Measurements from ENCODE around the gene HS2ST1. TPM values are rescaled to one million over a fixed set of nuclear protein-coding genes. Genes with fewer than 3 reads are reported as not detected.

The HS2ST1 gene
- total and polyA plus RNA-seq, 2 experiments from 2014 or later: 10.1 to 15.2 TPM

DNA sequence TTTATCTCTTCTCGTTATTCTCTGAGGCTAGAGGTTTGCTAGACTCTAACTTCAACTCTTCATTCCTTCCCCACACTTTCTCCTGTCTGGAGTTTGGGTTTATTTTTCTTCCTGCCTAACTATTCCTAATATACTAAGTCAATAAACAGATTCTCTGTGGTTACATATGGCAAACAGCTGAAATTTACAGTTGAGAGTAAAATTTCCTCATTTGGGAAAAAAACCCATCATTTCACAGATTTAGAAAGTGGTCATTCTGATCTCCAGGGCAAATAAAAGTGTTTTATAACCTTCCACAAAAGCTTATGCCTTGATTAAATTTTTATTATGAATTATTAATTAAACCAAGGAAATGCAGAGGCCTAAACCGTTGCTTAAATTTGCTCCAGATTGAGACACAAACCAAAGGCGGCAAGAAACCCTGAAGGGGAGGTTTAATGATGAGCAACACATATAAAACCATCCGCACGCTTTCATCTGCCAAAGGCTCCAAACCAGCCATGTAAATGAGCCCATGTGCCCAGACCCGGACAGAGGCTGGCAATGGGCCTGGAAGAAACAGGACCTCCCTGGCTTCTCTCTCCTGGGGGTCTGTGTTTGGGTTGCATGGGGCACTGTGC lies 212.6 kb downstream of the HS2ST1 start:
- H3K4me2 ChIP-seq (ENCODE audit: unreplicated experiment): no peak overlapping the region
- 0 out of 2 replicates have a peak, but pooled peaks cover 3% of the 10 kb centered on the region for H3K4me1 ChIP-seq (ENCODE audit: insufficient read depth)
- H3K9me2 ChIP-seq (ENCODE audit: insufficient read depth): no peaks in the 10 kb centered on the region
- no peaks in the 10 kb centered on the region for H4K20me1 ChIP-seq (ENCODE audit: insufficient read depth)
- H3K79me2 ChIP-seq (ENCODE audit: insufficient read depth): no peaks in the 10 kb centered on the region
- no peaks in the 10 kb centered on the region for H3F3A ChIP-seq (ENCODE audit: insufficient read depth)
- H3K9ac ChIP-seq: no peak overlapping the region
- no peak overlapping the region for H2AFZ ChIP-seq
- DNase-seq: no peak
- no peak overlapping the region for H3K4me3 ChIP-seq
- no peaks in the 10 kb centered on the region for H3K9me3 ChIP-seq (ENCODE audit: low read depth)
- WGBS, 2 experiments (ENCODE audit: low coverage in 1 of 2, low lambda C conversion rate in 2 of 2, missing lambda C conversion rate in 2 of 2): 75 to 80% methylated on average over 6 of the region's 6 CpGs
- no peak overlapping the region for H3K27ac ChIP-seq
- no peaks in the 10 kb centered on the region for H3K36me3 ChIP-seq (ENCODE audit: low read depth)
- in situ Hi-C loops (cut with MboI): loop anchor here (25.0 kb wide), 2 partner anchors 160 to 810 kb away; no protein-coding TSS in a partner anchor
- TF ChIP-seq EZH2 (IDR thresholded peaks at IDR 0.05; ENCODE audit: insufficient read depth, poor library complexity, severe bottlenecking) (no peak), EZH2phosphoT487 (IDR thresholded peaks at IDR 0.05; ENCODE audit: insufficient read depth, low read depth) (no peak)
- H3K27me3 ChIP-seq (replicated peaks; ENCODE audit: insufficient read depth): no peaks in the 10 kb centered on the region

DNA sequence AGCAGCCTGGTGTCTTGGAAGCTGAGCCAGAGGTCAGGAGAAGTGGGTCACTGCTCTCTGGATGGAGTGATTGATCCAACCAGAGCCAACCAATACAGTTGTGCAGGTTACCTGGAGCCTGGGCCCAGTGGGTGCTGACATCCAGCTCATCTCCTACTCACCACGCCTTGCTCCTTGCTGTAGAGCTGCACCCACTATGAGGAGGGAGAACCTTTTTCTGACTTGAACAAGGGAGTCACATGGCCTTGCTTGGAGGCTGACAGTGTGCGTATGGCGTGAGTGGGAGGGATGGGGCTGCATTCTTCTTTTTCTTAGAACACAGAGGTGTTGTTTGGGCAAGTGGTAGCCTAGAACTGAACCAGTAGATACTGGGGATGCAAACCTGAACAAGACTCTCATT lies 213.1 kb downstream of the HS2ST1 start:
- H3K9me2 ChIP-seq (ENCODE audit: insufficient read depth): no peaks in the 10 kb centered on the region
- no peaks in the 10 kb centered on the region for H3K36me3 ChIP-seq (ENCODE audit: low read depth)
- H3K4me1 ChIP-seq (ENCODE audit: insufficient read depth): 0 out of 2 replicates have a peak, but pooled peaks cover 3% of the 10 kb centered on the region
- no peak overlapping the region for H3K4me3 ChIP-seq
- H3F3A ChIP-seq (ENCODE audit: insufficient read depth): no peaks in the 10 kb centered on the region
- H3K9me3 ChIP-seq (ENCODE audit: low read depth): no peaks in the 10 kb centered on the region
- in situ Hi-C loops (cut with MboI): loop anchor here (25.0 kb wide), 2 partner anchors 160 to 810 kb away; no protein-coding TSS in a partner anchor
- H3K27ac ChIP-seq: no peak overlapping the region
- no peak for DNase-seq
- no peak for TF ChIP-seq EZH2phosphoT487 (IDR thresholded peaks at IDR 0.05; ENCODE audit: insufficient read depth, low read depth)
- TF ChIP-seq EZH2 (IDR thresholded peaks at IDR 0.05; ENCODE audit: insufficient read depth, poor library complexity, severe bottlenecking): no peak
- H4K20me1 ChIP-seq (ENCODE audit: insufficient read depth): no peaks in the 10 kb centered on the region
- H3K4me2 ChIP-seq (ENCODE audit: unreplicated experiment): no peak overlapping the region
- WGBS, 2 experiments (ENCODE audit: low coverage in 1 of 2, low lambda C conversion rate in 2 of 2, missing lambda C conversion rate in 2 of 2): 93 to 96% methylated on average over 3 of the region's 3 CpGs
- no peak overlapping the region for H3K9ac ChIP-seq
- H2AFZ ChIP-seq: no peak overlapping the region
- no peaks in the 10 kb centered on the region for H3K79me2 ChIP-seq (ENCODE audit: insufficient read depth)
- no peaks in the 10 kb centered on the region for H3K27me3 ChIP-seq (replicated peaks; ENCODE audit: insufficient read depth)

DNA sequence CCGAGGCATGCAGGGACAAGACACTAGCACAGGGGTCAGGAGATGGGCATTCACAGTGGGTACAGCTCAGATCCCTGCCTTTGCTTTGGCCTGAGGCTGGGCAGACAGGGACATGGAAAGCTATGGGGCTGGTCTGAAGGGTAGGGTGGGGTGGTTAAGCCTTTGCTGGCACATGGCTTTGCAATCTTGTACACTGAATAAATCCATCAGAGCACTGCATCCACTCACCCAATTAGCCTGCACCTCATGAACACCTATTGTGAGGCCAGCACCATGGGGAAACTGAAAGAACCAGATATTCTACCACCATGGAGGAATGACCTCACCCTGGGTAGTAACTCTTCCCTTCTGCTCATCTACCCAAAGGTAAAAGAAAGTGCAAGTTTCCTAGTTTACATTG lies 214.6 kb downstream of the HS2ST1 start:
- Histone ChIP-seq H4K20me1 (ENCODE audit: insufficient read depth) (no peaks in the 10 kb centered on the region), H3K27ac (no peak overlapping the region), H2AFZ (0 out of 2 replicates have a peak overlapping the region, but pooled peaks have one; percentile 41), H3K36me3 (ENCODE audit: low read depth) (no peaks in the 10 kb centered on the region), H3K9me3 (ENCODE audit: low read depth) (no peaks in the 10 kb centered on the region), H3K9me2 (ENCODE audit: insufficient read depth) (no peaks in the 10 kb centered on the region), H3K9ac (no peak overlapping the region), H3K27me3 (replicated peaks; ENCODE audit: insufficient read depth) (no peaks in the 10 kb centered on the region), H3F3A (ENCODE audit: insufficient read depth) (0 out of 2 replicates have a peak, but pooled peaks cover 8% of the 10 kb centered on the region), H3K4me3 (no peak overlapping the region), H3K79me2 (ENCODE audit: insufficient read depth) (no peaks in the 10 kb centered on the region), H3K4me1 (ENCODE audit: insufficient read depth) (0 out of 2 replicates have a peak, but pooled peaks cover 5% of the 10 kb centered on the region), H3K4me2 (ENCODE audit: unreplicated experiment) (no peak overlapping the region)
- in situ Hi-C loops (cut with MboI): loop anchor here (25.0 kb wide), 2 partner anchors 158 to 808 kb away; no protein-coding TSS in a partner anchor
- 89 to 97% methylated on average over 1 of the region's 1 CpG for WGBS, 2 experiments (ENCODE audit: low coverage in 1 of 2, low lambda C conversion rate in 2 of 2, missing lambda C conversion rate in 2 of 2)
- no peak for DNase-seq
- TF ChIP-seq EZH2phosphoT487 (IDR thresholded peaks at IDR 0.05; ENCODE audit: insufficient read depth, low read depth) (no peak), EZH2 (IDR thresholded peaks at IDR 0.05; ENCODE audit: insufficient read depth, poor library complexity, severe bottlenecking) (no peak)

DNA sequence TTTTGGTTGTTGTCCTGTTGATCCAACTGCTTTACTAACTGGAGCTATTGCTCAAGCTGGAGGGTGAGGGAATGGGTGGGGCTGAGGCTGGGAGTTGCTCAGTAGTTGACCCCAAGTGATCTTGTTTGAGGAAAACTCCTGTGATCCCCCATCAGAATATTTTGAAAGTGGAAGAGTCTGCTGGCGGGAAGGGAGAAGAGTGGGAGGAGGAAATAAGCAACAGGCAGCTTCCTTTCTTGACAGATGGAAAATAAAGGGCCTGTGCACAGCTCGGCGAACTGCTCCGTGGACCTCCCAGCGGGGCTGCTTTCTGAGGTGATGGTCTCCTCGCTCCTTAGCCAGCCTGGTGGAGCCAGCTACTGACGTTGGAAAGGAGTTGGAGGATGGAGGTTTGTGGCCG lies 215.2 kb downstream of the HS2ST1 start:
- DNase-seq: peak; percentile 44
- 0 out of 2 replicates have a peak overlapping the region, but pooled peaks have one; percentile 41 for H2AFZ ChIP-seq
- in situ Hi-C loops (cut with MboI): loop anchor here (25.0 kb wide), 2 partner anchors 158 to 808 kb away; no protein-coding TSS in a partner anchor

More for the DNA sequence above, 215.2 kb downstream of the HS2ST1 start:
- Histone ChIP-seq H3K36me3 (ENCODE audit: low read depth) (no peaks in the 10 kb centered on the region), H3K9me3 (ENCODE audit: low read depth) (no peaks in the 10 kb centered on the region), H3K9ac (no peak overlapping the region), H4K20me1 (ENCODE audit: insufficient read depth) (no peaks in the 10 kb centered on the region), H3K4me1 (ENCODE audit: insufficient read depth) (0 out of 2 replicates have a peak, but pooled peaks cover 5% of the 10 kb centered on the region), H3F3A (ENCODE audit: insufficient read depth) (0 out of 2 replicates have a peak, but pooled peaks cover 8% of the 10 kb centered on the region), H3K4me2 (ENCODE audit: unreplicated experiment) (no peak overlapping the region), H3K9me2 (ENCODE audit: insufficient read depth) (no peaks in the 10 kb centered on the region), H3K4me3 (no peak overlapping the region), H3K27me3 (replicated peaks; ENCODE audit: insufficient read depth) (no peaks in the 10 kb centered on the region), H3K79me2 (ENCODE audit: insufficient read depth) (no peaks in the 10 kb centered on the region), H3K27ac (no peak overlapping the region)
- 48 to 54% methylated on average over 8 of the region's 8 CpGs for WGBS, 2 experiments (ENCODE audit: low coverage in 1 of 2, low lambda C conversion rate in 2 of 2, missing lambda C conversion rate in 2 of 2)
- no peak for TF ChIP-seq EZH2 (IDR thresholded peaks at IDR 0.05; ENCODE audit: insufficient read depth, poor library complexity, severe bottlenecking)
- TF ChIP-seq EZH2phosphoT487 (IDR thresholded peaks at IDR 0.05; ENCODE audit: insufficient read depth, low read depth): no peak

Measured in GM23248 (cell line).